Measurements from ENCODE around the gene EIF4G2.
"Not testable (repeated sequence)": the region's sequence is repeated elsewhere in the genome, so short reads cannot be mapped to it uniquely, and the experiment has no call there.

The EIF4G2 gene

GRCh38 chr11:10829139-10829538 is 20.4 kb upstream of the EIF4G2 start:
- TF ChIP-seq, protein P1, sequence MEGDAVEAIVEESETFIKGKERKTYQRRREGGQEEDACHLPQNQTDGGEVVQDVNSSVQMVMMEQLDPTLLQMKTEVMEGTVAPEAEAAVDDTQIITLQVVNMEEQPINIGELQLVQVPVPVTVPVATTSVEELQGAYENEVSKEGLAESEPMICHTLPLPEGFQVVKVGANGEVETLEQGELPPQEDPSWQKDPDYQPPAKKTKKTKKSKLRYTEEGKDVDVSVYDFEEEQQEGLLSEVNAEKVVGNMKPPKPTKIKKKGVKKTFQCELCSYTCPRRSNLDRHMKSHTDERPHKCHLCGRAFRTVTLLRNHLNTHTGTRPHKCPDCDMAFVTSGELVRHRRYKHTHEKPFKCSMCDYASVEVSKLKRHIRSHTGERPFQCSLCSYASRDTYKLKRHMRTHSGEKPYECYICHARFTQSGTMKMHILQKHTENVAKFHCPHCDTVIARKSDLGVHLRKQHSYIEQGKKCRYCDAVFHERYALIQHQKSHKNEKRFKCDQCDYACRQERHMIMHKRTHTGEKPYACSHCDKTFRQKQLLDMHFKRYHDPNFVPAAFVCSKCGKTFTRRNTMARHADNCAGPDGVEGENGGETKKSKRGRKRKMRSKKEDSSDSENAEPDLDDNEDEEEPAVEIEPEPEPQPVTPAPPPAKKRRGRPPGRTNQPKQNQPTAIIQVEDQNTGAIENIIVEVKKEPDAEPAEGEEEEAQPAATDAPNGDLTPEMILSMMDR (conservative IDR thresholded peaks at IDR 0.05; ENCODE audit: control insufficient read depth, insufficient read depth, low read depth, low read length) = no peak
- H3K4me3 ChIP-seq (ENCODE audit: control insufficient read depth, low read depth, low read length) = no peak overlapping the region
- no peak for DNase-seq (ENCODE audit: low read depth)

- no peak for DNase-seq (ENCODE audit: low read depth)
- no peak overlapping the region for H3K4me3 ChIP-seq (ENCODE audit: control insufficient read depth, low read depth, low read length)
- TF ChIP-seq, protein P1 (conservative IDR thresholded peaks at IDR 0.05; ENCODE audit: control insufficient read depth, insufficient read depth, low read depth, low read length) = no peak
These were observed 19.7 kb upstream of the EIF4G2 start for GRCh38 chr11:10828402-10828801.

- DNase-seq (ENCODE audit: low read depth) = no peak
- TF ChIP-seq, protein P1 (conservative IDR thresholded peaks at IDR 0.05; ENCODE audit: control insufficient read depth, insufficient read depth, low read depth, low read length) = no peak
These were observed 16.2 kb upstream of the EIF4G2 start for GRCh38 chr11:10824888-10825287.

GRCh38 chr11:10823152-10823579 is 14.4 kb upstream of the EIF4G2 start:
- TF ChIP-seq, protein P1 (conservative IDR thresholded peaks at IDR 0.05; ENCODE audit: control insufficient read depth, insufficient read depth, low read depth, low read length) = no peak
- H3K4me3 ChIP-seq (ENCODE audit: control insufficient read depth, low read depth, low read length) = no peak overlapping the region
- DNase-seq (ENCODE audit: low read depth) = no peak

More at GRCh38 chr11:10824888-10825287, 16.2 kb upstream of the EIF4G2 start:
- no peak overlapping the region for H3K4me3 ChIP-seq (ENCODE audit: control insufficient read depth, low read depth, low read length)

- not testable (repeated sequence) for H3K4me3 ChIP-seq (ENCODE audit: control insufficient read depth, low read depth, low read length); DNase-seq (ENCODE audit: low read depth)
These were observed 13.8 kb upstream of the EIF4G2 start for GRCh38 chr11:10822491-10822890.

DNA sequence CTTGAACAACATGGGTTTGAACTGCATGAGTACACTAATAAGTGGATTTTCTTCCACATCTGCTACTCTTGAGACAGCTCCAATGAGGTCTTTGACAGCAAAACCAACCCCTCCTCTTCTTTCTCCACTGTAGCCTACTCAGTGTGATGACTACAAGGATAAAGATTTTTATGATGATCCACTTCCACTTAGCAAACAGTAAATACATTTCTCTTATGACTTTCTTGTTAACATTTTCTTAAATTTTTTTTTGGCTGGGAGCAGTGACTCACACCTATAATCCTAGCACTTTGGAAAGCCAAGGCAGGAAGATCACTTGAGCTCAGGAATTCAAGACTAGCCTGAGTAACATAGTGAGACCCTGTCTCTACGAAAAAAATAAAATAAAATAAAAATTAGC is 9.9 kb upstream of the EIF4G2 start:
- DNase-seq (ENCODE audit: low read depth) = peak; percentile 80
- TF ChIP-seq, protein P1 (conservative IDR thresholded peaks at IDR 0.05; ENCODE audit: control insufficient read depth, insufficient read depth, low read depth, low read length) = no peak
- H3K4me3 ChIP-seq (ENCODE audit: control insufficient read depth, low read depth, low read length) = no peak overlapping the region

- DNase-seq (ENCODE audit: low read depth) = no peak
- no peak overlapping the region for H3K4me3 ChIP-seq (ENCODE audit: control insufficient read depth, low read depth, low read length)
These were observed 5.2 kb upstream of the EIF4G2 start for GRCh38 chr11:10813945-10814344.

More at GRCh38 chr11:10813945-10814344, 5.2 kb upstream of the EIF4G2 start:
- TF ChIP-seq, protein P1 (conservative IDR thresholded peaks at IDR 0.05; ENCODE audit: control insufficient read depth, insufficient read depth, low read depth, low read length) = no peak

Data from fibroblast of mammary gland (primary cell).